ENCODE measurements around the gene AFAP1L1. TPM values are rescaled to one million over a fixed set of nuclear protein-coding genes. Genes with fewer than 3 reads are reported as not detected.

The AFAP1L1 gene
- 4.4 to 6.3 TPM (median 5.5 TPM) in 5 replicates for total RNA-seq (2022; extraction: Qiagen RNA extraction; ENCODE audit: low read depth)

DNA sequence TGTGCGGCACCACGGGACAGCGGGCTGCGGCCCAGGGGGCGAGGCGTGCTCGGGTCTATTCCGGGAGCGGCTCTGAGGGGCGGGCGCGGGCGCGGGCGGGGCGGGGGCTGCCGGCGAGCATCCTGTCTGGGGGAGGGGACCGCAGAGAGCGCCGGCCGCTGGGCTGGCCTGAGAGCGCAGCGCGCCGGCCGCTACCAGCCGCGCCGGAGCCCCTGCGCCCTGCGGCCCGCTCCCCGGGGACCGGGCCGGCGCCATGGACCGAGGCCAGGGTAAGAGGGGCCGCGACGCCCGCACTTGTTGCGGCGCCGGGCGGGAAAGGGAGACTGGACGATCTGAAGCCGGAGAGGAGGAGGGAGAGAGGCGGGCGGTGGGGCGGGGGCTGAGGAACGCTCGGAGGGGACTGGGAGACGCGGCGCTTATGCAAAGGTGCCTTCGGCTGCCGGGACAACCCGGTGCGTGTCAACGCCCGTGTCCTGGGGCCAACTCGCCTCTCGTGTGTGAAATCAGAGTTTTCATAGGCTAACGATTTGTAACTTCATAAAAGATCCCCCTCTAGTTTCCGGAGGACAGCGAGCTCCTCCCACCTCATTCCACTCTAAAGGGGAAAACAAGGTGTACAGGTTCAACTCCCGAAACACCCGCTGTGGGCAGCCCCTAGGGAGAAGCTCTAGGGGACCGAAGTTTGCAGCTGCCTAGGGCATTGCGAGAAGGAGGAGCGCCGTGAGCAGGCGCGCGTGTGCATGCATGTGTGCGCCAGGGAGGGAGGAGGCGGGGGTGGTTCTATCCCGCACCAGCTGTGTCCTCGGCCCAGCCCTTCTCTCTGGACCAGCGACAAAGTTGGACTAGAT lies at the start of gene AFAP1L1:
AFAP1L1 (plus strand) TSS at position 144 of the 848 bp plus-strand sequence; CDS start at position 254, 110 bp downstream.

DNA sequence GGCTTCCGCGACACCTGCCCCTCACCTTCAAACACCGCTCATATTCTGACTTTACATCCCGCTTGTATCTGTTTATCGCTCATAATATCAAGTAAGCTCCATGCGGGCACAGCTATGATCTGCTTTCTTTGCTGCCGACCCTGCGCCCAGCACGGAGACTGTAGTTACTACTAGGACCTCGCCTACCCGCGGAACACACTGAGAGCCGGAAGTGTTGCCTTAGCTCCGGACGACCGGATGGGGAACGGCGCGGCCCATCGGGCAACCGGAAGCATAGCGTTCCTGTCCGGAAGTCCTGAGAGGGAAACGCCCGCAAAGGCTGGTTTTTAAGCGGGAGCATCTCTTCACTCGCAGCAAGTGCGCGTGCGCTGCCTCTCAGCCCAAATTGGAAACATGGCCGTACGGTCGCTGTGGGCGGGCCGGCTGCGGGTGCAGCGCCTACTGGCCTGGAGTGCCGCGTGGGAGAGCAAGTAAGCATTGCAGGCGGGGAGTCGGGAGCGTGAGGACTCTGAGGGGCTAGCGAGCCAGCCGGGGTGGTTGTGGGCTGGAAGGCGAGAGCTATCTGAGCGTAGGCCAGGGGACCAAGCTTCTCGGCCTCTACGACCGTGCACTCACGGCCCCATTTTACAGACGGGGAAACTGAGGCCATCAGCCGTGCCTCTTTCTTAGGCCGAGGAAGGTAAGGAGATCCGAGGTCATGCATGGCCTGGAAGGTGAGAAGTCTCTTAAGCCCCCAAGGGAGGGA lies 73.7 kb downstream of the AFAP1L1 start, which contains the start of gene GRPEL2:
GRPEL2 (plus strand) TSS at position 353 of the 745 bp plus-strand sequence; CDS start at position 394, 41 bp downstream.

DNA sequence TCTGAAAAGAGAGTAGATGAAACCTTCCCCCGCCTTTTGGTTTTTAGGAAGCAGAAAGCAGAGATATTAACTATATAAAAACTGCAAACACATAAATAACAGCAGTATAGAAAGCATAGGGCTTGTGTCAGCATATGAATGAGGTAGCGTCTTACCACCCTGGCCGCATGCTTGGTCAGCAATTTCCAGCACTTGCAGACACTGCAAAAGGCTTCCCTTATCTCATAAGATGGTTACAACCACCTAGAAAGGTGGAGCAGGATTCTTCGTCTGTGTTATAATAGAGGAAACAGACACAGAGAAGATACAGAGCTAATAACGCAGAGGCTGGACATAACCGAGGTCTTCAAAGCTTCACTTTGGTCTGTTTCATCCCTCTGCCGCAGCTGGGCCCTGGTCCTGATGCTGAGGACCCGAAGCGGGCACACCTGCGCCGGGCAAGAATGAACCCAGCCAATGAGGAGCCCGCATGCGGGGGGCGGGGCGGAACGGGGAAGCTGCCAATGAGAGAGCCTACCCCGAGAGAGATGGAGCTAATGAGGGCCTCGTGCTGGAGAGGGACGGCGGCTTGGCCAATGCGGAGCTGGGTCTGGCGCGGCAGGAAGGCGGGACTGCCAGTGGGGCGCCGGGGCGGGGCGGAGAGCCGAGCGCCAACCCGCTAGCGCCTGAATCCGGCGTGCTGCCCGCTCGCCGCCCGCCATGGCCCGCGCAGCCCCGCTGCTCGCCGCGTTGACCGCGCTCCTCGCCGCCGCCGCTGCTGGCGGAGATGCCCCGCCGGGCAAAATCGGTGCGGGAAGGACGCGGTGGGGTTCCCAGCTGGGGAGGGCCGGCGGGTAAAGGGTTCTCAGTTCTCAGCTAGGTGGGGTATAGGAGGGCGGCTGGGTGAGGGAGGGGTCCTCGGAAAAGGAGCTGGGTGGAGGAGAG lies 86.0 kb downstream of the AFAP1L1 start, which contains the start of gene PCYOX1L:
PCYOX1L (plus strand) TSS at position 677 of the 924 bp plus-strand sequence; CDS start at position 700, 23 bp downstream.

GRCh38 chr5:149379177-149379761 lies 107.6 kb downstream of the AFAP1L1 start, which contains the start of gene IL17B:
IL17B (minus strand) TSS chr5:149379292; CDS start chr5:149379225, 67 bp downstream.

Other genes with a start within 250 kb of the AFAP1L1 start
- 0.23 to 0.87 TPM (median 0.43 TPM) in 5 replicates for gene SH3TC2, start 208.8 kb upstream of the AFAP1L1 start, total RNA-seq (2022; extraction: Qiagen RNA extraction; ENCODE audit: low read depth)
- gene ABLIM3, start 130.4 kb upstream of the AFAP1L1 start, total RNA-seq (2022; extraction: Qiagen RNA extraction; ENCODE audit: low read depth): 6.2 to 8.1 TPM (median 7.0 TPM) in 5 replicates
- 7.2 to 8.8 TPM (median 7.5 TPM) in 5 replicates for gene GRPEL2, start 73.6 kb downstream of the AFAP1L1 start, total RNA-seq (2022; extraction: Qiagen RNA extraction; ENCODE audit: low read depth)
- 2.4 to 2.7 TPM (median 2.4 TPM) in 5 replicates for gene PCYOX1L, start 86.2 kb downstream of the AFAP1L1 start, total RNA-seq (2022; extraction: Qiagen RNA extraction; ENCODE audit: low read depth)
- 0.29 TPM in 1 of 5 replicates, not detected in the others for gene IL17B, start 107.4 kb downstream of the AFAP1L1 start, total RNA-seq (2022; extraction: Qiagen RNA extraction; ENCODE audit: low read depth)

Measured in A549 treated with CpdA at 1 μM for 4 hours (cell line).